Measurements from ENCODE around the gene FGFR2. TPM values are rescaled to one million over a fixed set of nuclear protein-coding genes. Genes with fewer than 3 reads are reported as not detected.
A peak's percentile ranks its signal among the peaks of the same experiment; 100 is the strongest.

Gene FGFR2
- total RNA-seq, 1 donor from 2014 or later, result 1.4 TPM

DNA sequence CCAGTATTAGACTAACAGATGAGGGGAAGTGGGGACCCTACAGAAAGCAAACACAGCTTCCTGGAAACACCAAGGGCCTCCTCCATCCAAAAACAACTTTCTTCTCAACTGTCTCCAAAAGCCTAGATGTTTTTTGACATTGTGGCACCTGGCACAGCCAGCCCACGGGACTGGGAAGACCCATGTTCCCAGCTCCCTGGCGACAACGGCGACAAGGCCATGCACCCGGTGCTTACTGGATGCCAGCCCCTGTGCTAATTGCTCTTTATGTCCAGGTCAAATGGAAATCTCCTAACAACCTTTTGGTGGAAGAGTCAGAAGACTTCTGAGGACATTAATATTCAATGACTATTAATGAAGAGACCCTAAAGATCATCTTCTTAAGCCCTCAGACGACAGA, 7.1 kb downstream of the FGFR2 start:
- peak; percentile 72 for DNase-seq (ENCODE audit: low spot score)

GRCh38 chr10:121590772-121591171, 7.5 kb downstream of the FGFR2 start:
- no peak for DNase-seq (ENCODE audit: low spot score)

- no peak for DNase-seq (ENCODE audit: low spot score)
Measured at GRCh38 chr10:121589553-121589952, 8.7 kb downstream of the FGFR2 start.

DNA sequence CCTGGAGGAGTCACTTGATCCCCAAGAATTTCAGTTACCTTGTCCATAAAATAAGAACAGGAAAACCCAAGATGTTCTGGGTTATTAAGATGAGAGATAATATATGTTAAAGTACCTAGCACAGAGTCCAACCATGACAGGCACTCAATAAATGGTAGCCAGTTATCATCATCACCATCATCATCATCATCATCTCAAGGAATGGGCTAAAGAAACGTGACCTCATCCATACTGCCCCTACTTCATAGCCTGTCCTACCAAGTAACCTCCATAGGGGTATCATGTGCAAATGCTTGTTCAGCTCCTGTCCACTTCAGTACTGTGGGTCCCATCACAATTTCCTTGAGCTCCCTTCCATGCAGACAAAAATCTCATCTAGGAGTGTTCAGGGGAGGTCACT, 14.4 kb downstream of the FGFR2 start:
- DNase-seq (ENCODE audit: low spot score), result no peak

- peak; percentile 41 for DNase-seq (ENCODE audit: low spot score)
Measured at GRCh38 chr10:121583258-121583657, 15.0 kb downstream of the FGFR2 start.

- DNase-seq (ENCODE audit: low spot score), result peak; percentile 74
Measured at GRCh38 chr10:121580276-121581116, 17.7 kb downstream of the FGFR2 start.

DNA sequence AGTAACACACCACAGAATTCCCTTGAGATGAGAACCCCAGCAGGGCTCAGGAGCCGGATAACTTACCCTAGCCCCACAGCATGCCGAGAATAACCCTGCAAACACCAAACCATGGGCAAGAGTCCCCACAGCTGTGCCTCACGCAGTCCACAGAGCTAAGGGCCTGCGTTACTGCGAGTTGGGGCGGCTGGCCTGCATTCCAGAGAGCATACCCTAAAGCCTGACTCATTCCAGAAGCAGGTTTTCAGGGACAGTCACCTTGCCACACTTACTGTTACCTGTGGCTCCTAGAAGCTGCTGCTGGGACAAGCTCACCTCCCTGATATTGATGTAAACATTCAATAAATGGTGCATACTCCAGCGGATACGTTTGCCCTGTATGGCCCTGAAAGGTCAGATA, 18.6 kb downstream of the FGFR2 start:
- DNase-seq (ENCODE audit: low spot score), result peak; percentile 60

DNA sequence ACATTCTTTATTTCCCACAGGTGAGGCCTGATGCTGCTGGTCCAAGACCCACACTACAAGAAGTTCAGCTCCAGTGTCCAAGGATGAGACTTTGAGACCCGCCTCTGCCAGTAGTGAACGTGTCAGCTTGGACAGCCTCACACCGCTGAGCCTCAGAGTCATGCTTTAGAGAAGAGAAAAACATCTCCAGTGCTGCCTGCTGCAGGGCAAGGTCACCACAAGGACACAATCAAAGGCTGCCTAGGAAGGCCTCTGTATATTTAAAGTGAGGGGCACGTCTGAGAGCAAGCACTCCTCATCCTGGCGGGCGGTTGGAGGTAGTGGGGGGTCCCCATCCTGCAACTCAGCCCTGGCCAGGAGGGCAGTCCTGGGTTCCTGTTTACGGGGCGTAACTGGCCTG, 19.3 kb downstream of the FGFR2 start:
- peak; percentile 79 for DNase-seq (ENCODE audit: low spot score)

DNA sequence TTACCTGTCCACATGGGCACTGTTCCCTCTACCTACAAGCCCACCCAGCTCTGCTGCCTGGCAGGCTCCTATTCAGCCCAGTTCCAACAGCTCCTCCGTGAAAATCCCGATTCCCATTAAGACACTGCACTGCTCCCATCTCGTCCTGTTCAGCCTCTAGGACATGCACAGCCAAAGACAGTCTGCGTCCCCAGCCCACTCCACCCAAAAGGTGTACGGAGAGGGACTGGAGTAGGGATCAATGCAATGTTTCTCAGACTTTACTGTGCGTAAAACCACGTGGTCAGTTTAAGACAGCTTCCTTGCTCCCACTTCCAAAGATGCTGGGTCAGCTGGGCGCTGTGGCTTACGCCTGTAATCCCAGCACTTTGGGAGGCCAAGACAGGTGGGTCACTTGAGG, 19.9 kb downstream of the FGFR2 start:
- DNase-seq (ENCODE audit: low spot score), result peak; percentile 75

- DNase-seq (ENCODE audit: low spot score), result peak; percentile 47
Measured at GRCh38 chr10:121577568-121577967, 20.7 kb downstream of the FGFR2 start.

DNA sequence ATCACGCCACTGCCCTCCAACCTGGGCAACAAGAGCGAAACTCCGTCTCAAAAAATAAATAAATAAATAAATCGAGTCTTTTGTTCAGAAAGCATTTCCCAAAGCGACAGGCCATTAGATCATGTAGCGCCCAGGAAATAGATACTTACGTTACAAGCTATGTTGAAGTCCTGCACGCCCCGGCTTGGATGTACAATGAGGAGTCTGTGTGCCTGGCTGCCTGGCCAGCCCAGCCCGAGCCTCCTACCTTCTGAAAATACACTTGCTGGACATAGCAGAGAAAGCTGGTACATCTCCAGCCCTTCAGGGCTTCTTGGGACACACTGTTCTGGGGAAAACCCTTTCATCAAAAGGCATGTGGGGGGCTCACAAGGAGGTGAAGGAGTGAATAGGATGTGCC, 22.1 kb downstream of the FGFR2 start:
- DNase-seq (ENCODE audit: low spot score), result peak; percentile 68

DNA sequence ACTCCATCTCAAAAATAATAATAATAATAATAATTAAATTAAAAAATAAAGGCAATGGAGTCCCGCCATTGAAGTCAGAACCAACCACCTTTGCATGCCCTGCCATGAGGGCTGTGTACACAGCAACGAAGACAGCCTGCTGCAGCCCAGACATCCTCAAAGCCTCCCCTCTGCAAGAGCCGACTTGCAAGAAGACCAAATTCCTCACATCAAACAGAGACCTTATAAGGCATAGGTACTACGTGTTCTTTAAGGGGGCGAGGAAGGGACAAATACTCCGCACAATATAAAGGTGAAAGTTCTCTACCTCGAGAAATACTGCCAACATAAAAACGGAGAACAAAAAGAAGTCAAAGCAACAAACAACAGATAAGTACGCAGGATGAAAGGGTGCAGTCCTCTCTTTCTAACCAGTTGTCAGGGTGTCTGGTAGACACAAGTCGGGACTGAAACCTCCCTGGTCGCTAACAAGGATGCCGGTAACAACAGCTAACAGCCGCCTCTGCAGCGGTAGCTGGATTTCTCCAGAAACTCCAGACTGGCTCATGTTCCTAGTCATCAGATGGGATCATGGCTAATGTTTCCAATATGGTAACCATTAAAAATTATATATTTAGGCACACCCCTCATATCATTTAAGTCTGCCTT, 23.6 kb downstream of the FGFR2 start:
- no peak for DNase-seq (ENCODE audit: low spot score)

DNA sequence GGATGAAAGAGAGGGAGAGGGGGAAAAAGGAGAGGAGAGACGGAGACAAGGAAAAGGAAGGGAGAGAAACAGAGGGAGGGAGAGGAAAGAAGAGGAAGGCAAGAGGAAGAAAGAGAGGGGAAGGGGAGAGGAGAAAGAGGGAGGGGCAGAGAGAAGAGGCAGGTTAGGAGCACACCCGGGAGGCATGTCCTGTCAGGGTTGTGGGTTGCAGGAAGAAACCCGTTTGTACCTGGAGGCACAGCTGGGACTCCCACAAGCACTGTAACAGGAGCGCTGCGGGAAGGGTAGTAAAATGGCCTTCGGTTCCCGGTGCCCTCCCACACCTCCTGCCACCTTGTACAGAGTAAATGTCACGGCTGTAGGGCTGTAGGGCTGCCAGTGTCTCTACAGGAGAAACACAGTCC, 24.7 kb downstream of the FGFR2 start:
- peak; percentile 75 for DNase-seq (ENCODE audit: low spot score)

DNA sequence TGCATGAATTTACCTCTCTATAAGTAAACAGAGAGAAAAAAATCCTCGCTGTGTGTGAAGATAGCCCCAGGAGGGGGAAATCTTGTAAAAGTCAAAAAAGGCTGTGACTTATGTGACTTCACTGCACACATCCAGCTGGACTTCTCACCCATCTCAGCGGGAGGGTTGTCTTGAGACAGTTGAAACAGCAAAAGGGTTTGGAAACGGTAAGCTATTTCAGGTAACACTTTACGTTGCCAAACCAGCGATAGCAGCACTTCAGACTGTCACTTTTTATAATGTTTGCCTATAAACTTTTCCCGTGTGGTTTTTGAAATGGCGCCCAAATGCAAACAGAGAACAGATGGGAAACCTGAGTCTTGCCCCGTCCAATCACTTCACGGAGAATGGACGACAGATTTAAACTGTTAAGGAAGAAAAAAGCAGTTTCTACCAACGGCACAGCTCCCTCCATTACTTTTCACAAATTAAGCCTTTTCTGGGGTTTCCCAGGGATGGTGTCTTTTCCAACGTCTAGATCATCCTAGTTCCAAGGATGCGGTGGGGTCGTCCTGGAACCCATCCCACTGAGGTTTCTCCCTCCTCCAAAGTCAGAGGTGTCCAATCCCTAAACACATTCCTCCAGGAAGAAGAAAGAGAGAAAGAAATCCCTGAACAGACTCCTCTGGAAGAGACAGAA, 25.2 kb downstream of the FGFR2 start:
- DNase-seq (ENCODE audit: low spot score), result peak; percentile 22

- peak; percentile 69 for DNase-seq (ENCODE audit: low spot score)
Measured at GRCh38 chr10:121570315-121570714, 27.9 kb downstream of the FGFR2 start.

GRCh38 chr10:121568275-121568674, 30.0 kb downstream of the FGFR2 start:
- DNase-seq (ENCODE audit: low spot score), result no peak

GRCh38 chr10:121567569-121567968, 30.7 kb downstream of the FGFR2 start:
- DNase-seq (ENCODE audit: low spot score), result no peak

GRCh38 chr10:121566755-121567154, 31.5 kb downstream of the FGFR2 start:
- DNase-seq (ENCODE audit: low spot score), result no peak

DNA sequence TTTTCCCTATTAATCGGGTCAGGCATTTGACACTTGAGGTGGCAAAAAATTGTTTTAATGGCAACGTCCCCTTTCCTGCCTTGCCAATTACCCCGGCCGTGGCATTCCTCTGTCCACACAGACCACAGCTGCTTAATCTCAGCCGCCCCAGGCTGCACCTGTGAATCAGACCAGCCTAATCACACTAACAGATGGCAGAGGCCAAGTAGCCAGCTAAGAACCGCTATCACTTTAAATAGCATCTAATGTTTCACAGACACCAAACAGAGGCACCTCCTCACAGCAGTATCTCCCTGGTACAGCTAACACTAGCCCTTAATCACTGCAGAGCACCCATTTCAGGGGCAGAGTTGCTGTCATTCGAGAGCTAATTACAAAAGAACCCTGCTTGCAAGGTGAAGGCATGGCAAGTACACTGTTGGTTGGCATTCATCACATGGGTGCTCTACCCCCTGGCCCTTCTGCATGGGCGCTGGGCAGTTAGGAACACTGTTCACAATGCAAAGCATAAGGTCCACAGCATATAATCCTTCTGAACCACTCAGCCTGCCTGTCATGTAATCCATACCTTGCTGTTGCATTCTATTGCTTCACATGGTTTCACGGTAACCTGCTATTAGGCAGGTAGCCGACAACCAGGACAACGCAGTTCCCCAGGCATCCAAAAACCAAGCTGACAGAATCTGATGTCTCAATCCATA, 38.8 kb downstream of the FGFR2 start:
- no peak for DNase-seq (ENCODE audit: low spot score)

DNA sequence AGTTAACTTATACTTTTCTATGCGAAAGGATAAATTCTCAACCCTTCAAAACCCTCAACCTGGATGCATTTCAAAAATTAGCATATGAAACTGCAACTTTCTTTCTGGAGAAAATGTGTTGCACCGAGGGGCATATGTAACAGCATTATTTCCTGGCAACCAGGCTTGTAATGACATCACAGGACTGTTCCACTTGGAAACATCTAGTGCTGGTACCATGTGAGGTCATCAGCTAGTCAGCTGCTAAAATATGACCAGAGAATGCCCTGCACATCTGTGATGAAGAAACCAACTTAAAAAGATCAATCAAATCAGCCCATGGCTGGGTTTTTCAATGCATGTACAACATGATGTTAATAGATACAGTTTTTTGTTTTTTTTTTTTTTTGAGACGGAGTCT, 40.0 kb downstream of the FGFR2 start:
- no peak for DNase-seq (ENCODE audit: low spot score)

DNA sequence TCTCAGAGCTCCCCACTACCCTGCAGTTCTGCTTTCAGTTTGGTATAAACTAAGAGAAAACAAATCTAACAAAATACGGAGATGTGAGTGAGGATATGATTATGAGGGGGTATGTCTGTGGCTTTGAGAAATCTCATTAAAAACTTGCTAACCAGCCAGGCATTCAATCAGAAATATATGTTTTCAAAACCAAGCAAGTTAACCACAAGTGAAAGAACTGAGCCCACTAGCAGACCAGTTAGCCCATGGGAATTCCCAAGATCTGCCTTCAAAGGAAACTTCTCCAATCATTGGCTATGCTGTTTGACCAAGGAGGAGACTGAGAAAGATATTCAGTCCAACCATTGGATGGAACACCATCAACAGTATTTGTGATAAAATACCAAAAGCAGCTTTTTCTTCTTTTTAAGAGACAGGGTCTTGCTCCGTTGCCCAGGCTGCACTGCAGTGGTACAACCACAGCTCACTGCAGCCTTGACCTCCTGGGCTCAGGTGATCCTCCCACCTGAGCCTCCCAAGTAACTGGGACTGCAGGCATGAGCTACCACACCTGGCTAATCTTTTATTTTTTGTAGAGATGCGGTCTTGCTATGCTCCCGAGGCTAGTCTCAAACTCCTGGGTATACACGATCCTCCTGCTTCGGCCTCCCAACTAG, 41.2 kb downstream of the FGFR2 start:
- no peak for DNase-seq (ENCODE audit: low spot score)

Data from mesenteric fat pad (tissue), 1 donor.